ENCODE measurements around the gene LRRC2. TPM values are rescaled to one million over a fixed set of nuclear protein-coding genes. Genes with fewer than 3 reads are reported as not detected.
"Not testable (repeated sequence)": the region's sequence is repeated elsewhere in the genome, so short reads cannot be mapped to it uniquely, and the experiment has no call there.

The LRRC2 gene
- polyA plus RNA-seq, 3 donors = not detected

DNA sequence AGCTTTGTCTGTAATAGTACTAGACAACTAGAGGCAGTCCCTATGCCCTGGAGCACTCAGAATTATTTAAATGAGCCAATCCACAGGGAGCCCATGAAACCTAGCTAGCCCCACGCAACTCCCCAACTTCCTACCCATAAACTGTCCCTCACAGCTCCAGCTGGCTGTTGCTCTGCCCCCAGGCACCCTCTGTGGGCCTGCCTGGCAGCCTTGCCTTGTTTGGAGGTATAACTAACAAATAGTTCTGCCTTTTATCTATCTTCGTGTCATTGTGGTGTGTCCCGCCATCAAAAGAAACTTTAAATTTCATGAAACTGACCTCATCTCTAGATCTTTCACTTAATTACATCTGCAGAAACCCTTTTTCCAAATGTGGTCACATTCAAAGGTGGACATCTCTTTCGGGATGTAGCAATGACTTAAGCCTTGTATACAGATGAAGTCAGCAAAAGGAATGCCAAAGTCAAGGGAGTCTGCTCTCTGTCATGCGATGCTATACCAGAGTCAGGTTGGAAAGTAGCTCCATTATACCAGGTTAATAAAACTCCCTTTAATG lies 70.1 kb downstream of the LRRC2 start:
- H3K9me3 Mint-ChIP-seq = peaks cover 0 to 7% (median 2%) of the 10 kb centered on the region in 7 donors
- DNase-seq = no peak
- H3K4me1 Mint-ChIP-seq = peaks cover 9% of the 10 kb centered on the region
- Histone ChIP-seq H3K4me2 (replicated peaks; ENCODE audit: extremely low read depth, low read length, poor library complexity, severe bottlenecking) (no peak overlapping the region), H3K27me3 (ENCODE audit: control insufficient read depth in 2 of 2, insufficient read depth in 2 of 2, low read length in 2 of 2) (no peaks in the 10 kb centered on the region), H3K27ac (ENCODE audit: low read depth in 1 of 2, low read length in 2 of 2) (no peak overlapping the region), H3K4me1 (ENCODE audit: control insufficient read depth in 1 of 2, insufficient read depth in 2 of 2, low read length in 2 of 2) (no peaks in the 10 kb centered on the region), H3K79me2 (ENCODE audit: insufficient read depth, low read length) (no peaks in the 10 kb centered on the region), H3K4me3 (replicated peaks in 1 of 3; ENCODE audit: low read depth in 2 of 3, low read length in 3 of 3) (no peak overlapping the region), H4K20me1 (ENCODE audit: insufficient read depth, low read length) (no peaks in the 10 kb centered on the region), H3K36me3 (replicated peaks in 1 of 2; ENCODE audit: control insufficient read depth in 1 of 2, insufficient read depth in 2 of 2, low read length in 2 of 2) (no peaks in the 10 kb centered on the region), H3K9ac (ENCODE audit: insufficient read depth, low read length, poor library complexity, severe bottlenecking) (no peak overlapping the region), H2AFZ (ENCODE audit: insufficient read depth, low read depth, low read length, poor library complexity, severe bottlenecking) (no peak overlapping the region), H3K9me3 (replicated peaks in 1 of 2; ENCODE audit: control insufficient read depth in 1 of 2, insufficient read depth in 1 of 2, low read length in 2 of 2) (no peaks in the 10 kb centered on the region)
- no peak for TF ChIP-seq CTCF (IDR thresholded peaks at IDR 0.05)
- no CpG with 5 or more reads among the region's 5 CpGs for WGBS (ENCODE audit: insufficient coverage)
- peaks cover 0 to 2% (median 2%) of the 10 kb centered on the region in 3 donors for H3K27me3 Mint-ChIP-seq (ENCODE audit: low read depth in 3 of 3)
- H3K27ac Mint-ChIP-seq = no peak overlapping the region
- intact Hi-C loops (cut with micrococcal nuclease) = loop anchor here in 1 of 2 donors (10.0 kb wide), 1 partner anchor 59 kb away; no protein-coding TSS in a partner anchor
- no peak overlapping the region for H3K4me3 Mint-ChIP-seq
- H3K36me3 Mint-ChIP-seq = no peaks in the 10 kb centered on the region

GRCh38 chr3:46494491-46494890 lies 71.6 kb downstream of the LRRC2 start:
- not testable (repeated sequence) for H2AFZ ChIP-seq (ENCODE audit: insufficient read depth, low read depth, low read length, poor library complexity, severe bottlenecking); H3K4me2 ChIP-seq (replicated peaks; ENCODE audit: extremely low read depth, low read length, poor library complexity, severe bottlenecking); H3K4me3 ChIP-seq (replicated peaks in 1 of 3; ENCODE audit: low read depth in 2 of 3, low read length in 3 of 3); H3K9me3 Mint-ChIP-seq; H3K36me3 ChIP-seq (replicated peaks in 1 of 2; ENCODE audit: control insufficient read depth in 1 of 2, insufficient read depth in 2 of 2, low read length in 2 of 2); H3K9me3 ChIP-seq (replicated peaks in 1 of 2; ENCODE audit: control insufficient read depth in 1 of 2, insufficient read depth in 1 of 2, low read length in 2 of 2); H3K9ac ChIP-seq (ENCODE audit: insufficient read depth, low read length, poor library complexity, severe bottlenecking); DNase-seq; H4K20me1 ChIP-seq (ENCODE audit: insufficient read depth, low read length); H3K79me2 ChIP-seq (ENCODE audit: insufficient read depth, low read length); H3K4me1 Mint-ChIP-seq; H3K4me1 ChIP-seq (ENCODE audit: control insufficient read depth in 1 of 2, insufficient read depth in 2 of 2, low read length in 2 of 2); H3K27me3 ChIP-seq (ENCODE audit: control insufficient read depth in 2 of 2, insufficient read depth in 2 of 2, low read length in 2 of 2); H3K4me3 Mint-ChIP-seq; H3K36me3 Mint-ChIP-seq; H3K27ac ChIP-seq (ENCODE audit: low read depth in 1 of 2, low read length in 2 of 2); H3K27ac Mint-ChIP-seq; H3K27me3 Mint-ChIP-seq (ENCODE audit: low read depth in 3 of 3)
- intact Hi-C loops (cut with micrococcal nuclease) = loop anchor here (5.0 to 10.0 kb wide), 2 partner anchors 60 to 128 kb away; no protein-coding TSS in a partner anchor
- no CpG with 5 or more reads among the region's 33 CpGs for WGBS (ENCODE audit: insufficient coverage)

Measured in CD14-positive monocyte (primary cell).